Transverse colon (tissue), 4 donors: ENCODE data around the gene STK4.

Source experiments
- EP300 ChIP-seq: sonication (generic); formaldehyde crosslinking; IDR thresholded peaks from one replicate; pipeline ENCODE4 v1.6.1; 2017; ENCODE audit warnings: antibody characterized with exemption, low read depth
- POLR2A ChIP-seq: fragments of 450-650 bp; IDR thresholded peaks from one replicate; pipeline ENCODE4 v1.6.1; 2016; ENCODE audit warnings: antibody characterized with exemption, mild to moderate bottlenecking, moderate library complexity
- POLR2AphosphoS5 ChIP-seq, 3 donors: sonication (generic); formaldehyde crosslinking; IDR thresholded peaks; one replicate each; pipeline ENCODE4 v1.6.1; 2016; ENCODE audit warnings: antibody characterized with exemption in 3 of 3
- TF ChIP-seq, protein P1 (sequence below), 5 experiments: fragments of 200-600 bp in 3 of 5; fragments of 450-650 bp in 2 of 5; sonication (generic) in 3 of 5; IDR thresholded peaks; 1 replicate in 2 of 5; 2 replicates in 3 of 5; pipeline ENCODE4 v1.5.1; 2016 to 2017; ENCODE audit warnings: antibody characterized with exemption in 5 of 5, inconsistent platforms in 3 of 5, mild to moderate bottlenecking in 2 of 5, moderate library complexity in 1 of 5

DNA sequence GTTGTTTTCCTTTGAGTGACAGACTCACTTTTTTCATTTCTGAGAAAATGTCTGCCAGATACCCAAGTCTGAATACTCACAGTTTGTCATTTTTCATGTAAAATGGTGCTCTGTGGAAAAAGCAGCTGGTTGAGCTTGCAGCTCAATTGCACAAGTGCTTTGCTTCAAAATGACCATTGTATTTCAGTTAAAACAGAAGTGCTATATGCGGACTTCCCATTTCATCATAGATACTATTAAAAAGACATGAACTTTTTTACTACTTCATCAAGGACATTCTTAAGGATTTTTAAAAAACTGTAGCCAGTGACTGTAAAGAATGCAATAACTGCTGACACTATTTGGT is 73.1 kb downstream of the STK4 start:
- TF ChIP-seq, protein P1, sequence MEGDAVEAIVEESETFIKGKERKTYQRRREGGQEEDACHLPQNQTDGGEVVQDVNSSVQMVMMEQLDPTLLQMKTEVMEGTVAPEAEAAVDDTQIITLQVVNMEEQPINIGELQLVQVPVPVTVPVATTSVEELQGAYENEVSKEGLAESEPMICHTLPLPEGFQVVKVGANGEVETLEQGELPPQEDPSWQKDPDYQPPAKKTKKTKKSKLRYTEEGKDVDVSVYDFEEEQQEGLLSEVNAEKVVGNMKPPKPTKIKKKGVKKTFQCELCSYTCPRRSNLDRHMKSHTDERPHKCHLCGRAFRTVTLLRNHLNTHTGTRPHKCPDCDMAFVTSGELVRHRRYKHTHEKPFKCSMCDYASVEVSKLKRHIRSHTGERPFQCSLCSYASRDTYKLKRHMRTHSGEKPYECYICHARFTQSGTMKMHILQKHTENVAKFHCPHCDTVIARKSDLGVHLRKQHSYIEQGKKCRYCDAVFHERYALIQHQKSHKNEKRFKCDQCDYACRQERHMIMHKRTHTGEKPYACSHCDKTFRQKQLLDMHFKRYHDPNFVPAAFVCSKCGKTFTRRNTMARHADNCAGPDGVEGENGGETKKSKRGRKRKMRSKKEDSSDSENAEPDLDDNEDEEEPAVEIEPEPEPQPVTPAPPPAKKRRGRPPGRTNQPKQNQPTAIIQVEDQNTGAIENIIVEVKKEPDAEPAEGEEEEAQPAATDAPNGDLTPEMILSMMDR (IDR thresholded peaks at IDR 0.05), result no peak
- TF ChIP-seq EP300 (no peak), POLR2A (no peak), POLR2AphosphoS5 (IDR thresholded peaks at IDR 0.05) (no peak)
